Stimulated activated CD4-positive, alpha-beta T cell treated with anti-CD3 and anti-CD28 coated beads, Interleukin-12 subunit alpha, Interleukin-12 subunit beta, amount 100 ng/mL, for 4 hours (primary cell): ENCODE measurements around the gene AJAP1.
"Not testable (repeated sequence)": the region's sequence is repeated elsewhere in the genome, so short reads cannot be mapped to it uniquely, and the experiment has no call there.

Source experiments
- DNase-seq: peaks from one replicate; pipeline ENCODE4 v3.0.0-alpha.2; 2020

AJAP1 gene

GRCh38 chr1:4658643-4659628 lies 4.5 kb downstream of the AJAP1 start:
- DNase-seq, result no peak

DNA sequence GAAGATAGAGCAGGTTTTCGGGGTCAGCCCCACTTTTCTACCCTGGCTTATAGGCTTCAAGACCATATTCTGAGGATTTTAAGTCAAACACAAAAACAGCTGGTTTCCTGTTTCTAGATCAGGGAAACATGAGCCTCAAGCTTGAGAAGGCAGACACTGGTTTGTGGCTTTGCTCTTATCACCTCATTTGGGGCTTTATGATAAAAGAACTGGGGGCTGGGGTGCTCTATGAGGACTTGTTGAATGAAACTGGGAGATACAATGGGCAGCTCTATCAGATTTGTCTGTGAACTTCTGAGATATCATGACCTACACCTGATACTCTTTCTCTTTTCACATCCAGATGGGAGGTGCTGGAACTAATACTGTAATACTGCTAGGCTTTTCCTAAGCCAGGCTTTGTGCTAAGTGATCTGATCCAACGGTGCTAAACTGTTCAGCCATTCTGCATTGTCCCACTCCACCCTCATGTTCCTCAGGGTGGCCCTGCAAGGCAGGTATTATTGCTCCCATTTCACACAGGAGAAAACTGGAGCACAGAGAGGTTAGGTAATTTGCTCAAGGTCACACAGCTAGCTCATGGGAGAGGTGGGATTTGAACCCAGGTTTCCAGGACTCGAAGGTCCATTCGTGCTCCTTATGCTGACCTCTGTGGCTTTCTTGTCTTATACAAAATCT lies 6.6 kb downstream of the AJAP1 start:
- no peak for DNase-seq

DNA sequence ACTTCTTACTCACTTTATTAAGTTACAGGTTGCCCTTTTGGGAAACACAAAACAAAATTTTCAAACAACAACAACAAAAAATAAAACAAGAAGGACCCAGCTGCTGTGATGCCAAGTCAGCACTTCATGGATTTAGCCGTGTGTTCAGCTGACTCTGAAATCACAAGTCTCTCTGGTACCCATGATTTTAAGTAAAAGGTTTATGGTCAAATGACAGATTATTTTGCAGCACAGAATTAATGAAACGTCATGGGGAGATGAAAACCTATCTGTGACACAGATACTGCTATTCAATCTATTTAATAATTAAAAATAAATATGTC lies 7.1 kb downstream of the AJAP1 start:
- no peak for DNase-seq

DNA sequence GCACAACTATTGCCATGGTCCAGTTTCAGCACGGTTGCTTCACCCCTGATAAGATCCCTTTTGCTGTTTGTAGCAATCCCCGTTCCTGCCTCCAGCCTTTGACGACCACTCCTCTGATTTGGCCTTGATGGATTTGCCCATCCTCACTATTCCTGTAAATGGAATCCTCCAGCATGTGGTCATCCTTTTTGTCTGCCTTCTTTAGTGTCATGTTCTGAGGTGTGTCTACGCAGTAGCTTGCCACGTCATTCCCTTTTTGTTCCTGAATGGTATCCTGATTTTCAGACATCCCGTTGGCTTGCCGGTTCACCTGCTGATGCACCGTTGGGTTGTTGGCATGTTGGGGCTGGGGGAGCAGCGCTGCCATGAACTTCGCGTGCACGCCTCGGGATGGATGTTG lies 7.8 kb downstream of the AJAP1 start:
- DNase-seq, result no peak

GRCh38 chr1:4662723-4663122 lies 8.3 kb downstream of the AJAP1 start:
- no peak for DNase-seq

DNA sequence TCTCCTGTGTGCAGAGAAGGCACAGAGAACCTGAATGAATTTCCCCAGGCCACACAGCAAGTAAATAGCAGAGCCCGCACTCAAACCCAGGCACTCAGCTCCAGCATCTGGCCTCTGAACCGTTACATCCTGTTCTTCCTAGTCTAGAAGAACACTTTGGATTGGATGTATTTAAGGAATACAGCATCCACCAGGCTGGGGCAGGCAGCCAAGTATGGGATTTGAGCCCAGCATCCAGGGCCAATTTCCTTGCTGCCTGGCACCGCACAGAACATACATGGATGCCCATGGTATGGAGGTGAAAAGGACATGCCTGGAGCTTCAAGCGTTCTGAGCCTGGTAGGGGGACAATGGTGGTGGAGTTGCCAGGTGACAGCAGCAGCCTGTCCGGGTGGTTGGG lies 9.7 kb downstream of the AJAP1 start:
- no peak for DNase-seq

DNA sequence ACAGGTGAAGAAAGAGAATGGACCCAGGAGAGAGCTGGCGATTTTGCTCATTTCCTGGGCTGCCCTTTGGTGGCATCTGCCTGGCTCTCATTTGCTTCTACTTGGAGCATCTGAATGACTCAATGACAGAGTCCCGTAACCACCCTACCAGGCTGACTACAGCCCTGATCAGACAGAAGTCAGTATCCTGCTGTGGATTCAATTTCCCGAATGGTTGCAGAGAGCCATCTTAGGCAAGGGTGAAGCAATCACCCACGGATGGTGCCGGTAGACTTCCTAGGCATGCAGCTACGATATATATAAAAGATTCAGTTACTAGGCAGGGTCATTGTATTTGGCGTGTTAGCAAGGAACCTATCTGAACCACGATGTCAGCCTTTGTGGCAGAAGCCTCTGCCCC lies 10.2 kb downstream of the AJAP1 start:
- no peak for DNase-seq

- DNase-seq, result no peak
These were observed 11.0 kb downstream of the AJAP1 start for GRCh38 chr1:4665456-4665855.

GRCh38 chr1:4666683-4667082 lies 12.3 kb downstream of the AJAP1 start:
- DNase-seq, result not testable (repeated sequence)

DNA sequence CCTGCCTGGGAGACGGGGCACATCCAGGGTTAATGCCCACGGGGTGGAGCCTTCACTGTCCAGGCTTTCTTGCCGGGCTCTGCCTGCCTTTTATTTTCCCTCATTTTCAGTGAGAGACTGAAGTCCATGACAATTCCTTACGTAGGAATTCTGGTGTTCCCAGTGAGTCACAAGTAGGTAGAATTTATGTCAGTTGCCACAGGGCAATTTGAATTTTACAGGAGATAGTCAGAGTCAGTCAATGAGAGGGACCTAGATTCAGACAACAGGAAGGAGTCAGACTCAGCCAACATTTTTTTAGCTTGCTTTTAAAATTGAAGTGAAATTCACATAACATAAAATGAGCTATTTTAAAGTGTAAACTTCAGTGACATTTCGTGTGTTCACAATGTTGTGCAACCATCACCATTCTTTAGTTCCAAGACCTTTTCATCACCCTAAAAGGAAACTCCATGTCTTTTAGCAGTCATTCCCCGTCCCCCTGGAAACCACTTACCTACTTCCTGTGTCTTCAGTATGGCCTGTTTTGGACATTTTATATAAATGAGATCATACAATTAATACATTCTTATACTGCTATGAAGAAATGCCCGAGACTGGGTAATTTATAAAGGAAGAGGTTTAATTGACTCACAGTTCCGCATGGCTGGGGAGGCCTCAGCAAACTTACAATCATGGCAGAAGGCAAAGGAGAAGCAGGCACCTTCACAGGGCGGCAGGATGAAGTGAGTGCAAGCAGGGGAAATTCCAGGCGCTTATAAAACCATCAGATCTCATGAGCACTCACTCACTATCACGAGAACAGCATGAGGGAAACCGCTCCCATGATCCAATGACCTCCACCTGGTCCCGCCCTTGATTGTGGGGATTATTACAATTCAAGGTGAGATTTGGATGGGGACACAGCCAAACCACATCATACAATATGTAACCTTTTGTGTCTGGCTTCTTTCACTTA lies 14.6 kb downstream of the AJAP1 start:
- DNase-seq, result no peak

DNA sequence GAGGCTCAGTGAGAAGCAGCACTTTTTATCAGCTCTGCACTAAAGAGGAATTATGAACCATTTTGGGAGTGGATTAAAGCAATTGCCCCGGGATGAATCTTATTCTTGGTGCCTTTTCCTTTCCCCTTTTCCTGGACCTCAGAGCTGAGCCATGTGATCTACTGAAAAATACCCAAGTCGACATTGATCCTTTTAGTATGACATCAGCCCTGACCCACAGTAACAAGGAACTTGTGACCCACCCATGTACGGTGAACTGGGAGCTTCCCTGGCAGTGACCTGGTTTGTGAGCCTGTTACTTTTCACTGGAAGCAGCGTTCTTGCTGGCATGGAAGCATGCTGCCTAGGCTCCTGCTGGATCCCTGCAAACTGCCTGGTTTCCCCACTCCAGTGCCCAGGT lies 15.9 kb downstream of the AJAP1 start:
- no peak for DNase-seq

DNA sequence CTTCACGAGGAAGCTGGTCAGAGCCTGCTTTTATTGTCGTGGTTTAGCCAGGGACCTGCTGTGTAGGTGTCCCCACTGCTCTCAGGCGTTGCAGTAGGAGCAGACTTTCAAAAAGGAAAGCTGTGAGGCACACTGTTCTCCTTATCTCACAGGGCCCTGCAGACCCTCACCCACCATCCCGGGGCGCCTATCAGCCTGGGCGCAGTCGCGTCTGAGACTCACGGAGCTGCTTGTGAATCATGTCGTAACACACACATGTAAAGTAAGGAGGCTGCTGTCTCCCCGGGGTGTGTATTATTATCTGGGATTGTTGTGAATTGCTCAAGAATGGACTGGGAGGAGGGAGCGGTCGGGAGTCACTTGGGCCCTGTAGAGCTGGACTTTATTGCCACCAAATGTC lies 17.4 kb downstream of the AJAP1 start:
- DNase-seq, result no peak

GRCh38 chr1:4673494-4673893 lies 19.1 kb downstream of the AJAP1 start:
- no peak for DNase-seq

GRCh38 chr1:4674117-4674516 lies 19.7 kb downstream of the AJAP1 start:
- no peak for DNase-seq

DNA sequence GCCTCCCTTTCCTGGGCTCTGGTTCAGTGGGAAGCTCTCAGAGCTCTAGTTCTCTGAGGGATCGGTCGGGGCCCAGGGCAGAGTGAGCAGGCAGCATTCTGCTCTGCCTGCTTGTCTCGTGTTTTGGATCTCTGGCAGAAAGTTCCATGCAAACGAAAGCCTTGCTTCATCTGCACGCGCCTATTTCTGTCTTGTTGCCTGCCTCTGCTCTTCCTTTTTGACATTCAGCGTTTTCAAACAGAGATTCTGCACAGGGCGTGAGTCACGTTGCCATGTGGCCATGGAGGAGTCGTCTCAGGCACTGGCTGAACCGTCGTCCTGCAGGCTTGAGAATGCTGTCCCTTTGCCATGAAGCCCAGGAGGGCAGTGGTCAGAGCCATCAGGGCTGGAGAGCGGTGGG lies 20.3 kb downstream of the AJAP1 start:
- DNase-seq, result no peak

DNA sequence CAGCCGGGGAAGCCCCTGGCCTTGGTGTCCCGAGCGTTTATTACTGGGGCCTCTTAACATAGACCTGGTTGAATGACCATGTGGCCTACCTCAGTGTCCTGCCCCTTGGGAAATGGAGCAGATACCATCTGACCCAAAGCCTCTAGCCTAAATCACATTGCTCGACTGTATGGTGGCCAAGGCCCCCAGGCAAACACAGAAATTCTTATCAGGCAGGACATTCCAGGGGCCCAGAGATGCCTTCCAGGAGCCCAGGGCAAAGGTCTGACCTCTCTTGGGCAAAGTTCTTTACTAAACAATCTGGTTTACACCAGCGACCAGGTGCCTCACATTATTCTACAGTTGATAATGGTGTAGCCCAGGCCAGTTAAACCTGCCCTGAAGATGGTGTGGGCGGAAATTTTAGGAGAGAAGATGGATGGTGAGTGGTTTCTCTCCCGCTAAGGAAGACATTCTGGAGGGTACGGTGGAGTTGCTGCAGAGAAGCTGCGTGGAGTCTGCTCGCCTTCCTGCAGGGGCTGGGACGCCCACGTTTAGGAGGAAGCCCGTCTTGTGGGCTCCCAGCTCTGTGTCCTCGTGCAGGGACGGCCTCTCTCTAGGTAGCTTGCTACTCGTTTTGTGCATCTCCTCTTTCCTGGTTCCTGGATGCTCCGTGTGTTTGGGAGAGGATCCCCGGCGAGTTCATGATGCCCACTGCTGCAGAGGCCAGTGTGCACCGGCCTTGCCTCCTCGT lies 21.2 kb downstream of the AJAP1 start:
- DNase-seq, result no peak

- DNase-seq, result no peak
These were observed 21.8 kb downstream of the AJAP1 start for GRCh38 chr1:4676253-4676652.

- DNase-seq, result no peak
These were observed 23.2 kb downstream of the AJAP1 start for GRCh38 chr1:4677608-4678007.

DNA sequence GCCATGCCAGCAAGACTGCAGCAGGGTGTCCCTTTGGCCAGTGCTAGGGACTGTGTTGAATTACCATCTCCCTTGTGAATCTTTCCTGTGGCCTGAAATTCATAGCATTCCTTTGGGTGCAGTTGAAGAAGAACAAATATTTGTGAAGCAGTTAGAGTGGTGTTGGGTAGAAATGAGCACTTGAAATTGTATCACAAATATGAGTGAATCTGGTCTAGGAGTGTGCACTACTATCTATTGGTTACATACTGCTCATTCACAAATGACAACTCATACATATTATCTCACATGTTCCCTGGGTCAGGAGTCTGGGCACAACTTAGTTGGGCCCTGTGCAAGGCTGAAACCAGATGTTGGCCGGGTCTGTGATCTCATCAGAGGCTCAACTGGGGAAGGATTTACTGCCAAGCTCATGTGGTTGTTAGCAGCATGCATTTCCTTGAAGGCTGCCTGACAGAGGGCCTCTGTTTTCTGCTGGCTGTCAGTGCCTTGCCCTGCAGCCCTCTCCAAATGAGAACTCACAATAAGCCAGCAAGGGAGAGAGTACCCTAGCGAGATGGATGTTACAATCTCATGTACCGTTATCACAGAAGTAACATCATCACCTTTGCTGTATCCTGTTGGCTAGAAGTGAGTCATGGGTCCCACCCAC lies 23.8 kb downstream of the AJAP1 start:
- DNase-seq, result no peak

- DNase-seq, result no peak
These were observed 26.6 kb downstream of the AJAP1 start for GRCh38 chr1:4681026-4681425.

DNA sequence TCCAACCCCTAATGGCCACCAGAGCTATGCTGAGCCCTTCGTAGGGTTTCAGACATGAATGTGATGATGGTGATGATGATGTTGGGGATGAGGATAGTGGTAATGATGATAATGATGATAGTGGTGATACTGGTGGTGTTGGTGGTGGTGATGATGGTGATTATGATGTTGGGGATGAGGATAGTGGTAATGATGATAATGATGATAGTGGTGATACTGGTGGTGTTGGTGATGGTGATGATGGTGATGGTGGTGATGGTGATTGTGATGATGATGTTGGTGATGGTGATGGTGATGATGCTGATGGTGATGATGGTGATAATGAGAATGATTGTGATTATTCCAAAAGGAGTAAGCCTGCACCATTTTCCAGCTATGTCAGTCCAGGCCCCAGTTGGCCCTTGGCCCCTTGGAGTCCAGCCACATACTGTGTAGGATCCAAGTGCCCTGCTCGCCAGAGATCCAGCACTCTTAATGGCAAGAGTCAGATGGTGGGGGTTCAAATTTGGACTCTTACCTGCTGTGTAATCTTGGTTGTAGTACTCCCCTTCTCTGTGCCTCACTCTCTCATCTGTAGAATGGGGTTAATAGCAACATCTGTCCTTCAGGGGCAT lies 28.3 kb downstream of the AJAP1 start:
- DNase-seq, result no peak

DNA sequence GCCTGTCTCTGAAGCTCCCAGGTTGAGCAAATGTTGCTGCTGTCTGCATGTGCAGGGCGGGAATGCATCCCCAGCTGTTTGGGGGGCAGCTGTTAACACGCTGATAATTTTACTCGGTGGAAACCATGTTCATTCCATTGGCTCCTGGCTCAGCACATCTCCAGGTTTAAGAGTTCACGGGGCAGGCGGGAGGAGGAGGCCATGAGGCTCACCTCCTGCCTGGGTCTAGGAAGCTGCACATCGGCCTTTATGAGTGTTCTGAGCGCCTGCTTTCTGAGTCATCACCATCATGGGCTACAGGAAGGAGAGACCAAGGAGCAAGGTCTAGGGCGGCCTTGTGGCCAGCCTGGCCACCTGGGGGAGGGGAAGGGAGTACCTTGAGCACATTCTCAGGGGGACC lies 29.7 kb downstream of the AJAP1 start:
- DNase-seq, result no peak
